Fibroblast of mammary gland (primary cell): ENCODE measurements around the gene TTLL5.

Experiments used
- DNase-seq: peaks from one replicate; pipeline ENCODE4 v3.0.0-alpha.2; 2010; ENCODE audit warnings: low read depth
- H3K4me3 ChIP-seq: 2 replicates; pipeline ENCODE4 v1.5.1; 2011; ENCODE audit warnings: low read depth, mild to moderate bottlenecking, low read length, moderate library complexity; ENCODE audit not compliant: control insufficient read depth
- CTCF ChIP-seq: conservative IDR thresholded peaks from 2 replicates; pipeline ENCODE4 v1.5.1; 2011; ENCODE audit warnings: low read depth, low read length, inconsistent platforms; ENCODE audit not compliant: control insufficient read depth, insufficient read depth

Gene TTLL5

GRCh38 chr14:75847584-75847983 lies 186.5 kb downstream of the TTLL5 start:
- no peak for TF ChIP-seq CTCF
- DNase-seq: no peak
- no peak overlapping the region for H3K4me3 ChIP-seq

GRCh38 chr14:75848167-75848913 lies 187.3 kb downstream of the TTLL5 start:
- H3K4me3 ChIP-seq: no peak overlapping the region
- no peak for DNase-seq
- no peak for TF ChIP-seq CTCF

GRCh38 chr14:75849300-75849895 lies 188.4 kb downstream of the TTLL5 start:
- no peak for DNase-seq

GRCh38 chr14:75851574-75851866 lies 190.5 kb downstream of the TTLL5 start:
- TF ChIP-seq CTCF: no peak
- no peak overlapping the region for H3K4me3 ChIP-seq
- no peak for DNase-seq

More at GRCh38 chr14:75849300-75849895, 188.4 kb downstream of the TTLL5 start:
- no peak for TF ChIP-seq CTCF
- H3K4me3 ChIP-seq: no peak overlapping the region

GRCh38 chr14:75854111-75854799 lies 193.2 kb downstream of the TTLL5 start:
- no peak for DNase-seq
- no peak overlapping the region for H3K4me3 ChIP-seq
- no peak for TF ChIP-seq CTCF

GRCh38 chr14:75857199-75857598 lies 196.2 kb downstream of the TTLL5 start:
- no peak overlapping the region for H3K4me3 ChIP-seq
- TF ChIP-seq CTCF: no peak
- no peak for DNase-seq
